M059J (cell line): Measurements from ENCODE around the gene PPP1R13B. TPM values are rescaled to one million over a fixed set of nuclear protein-coding genes. Genes with fewer than 3 reads are reported as not detected.
A peak's percentile ranks its signal among the peaks of the same experiment; 100 is the strongest.
"Not testable (repeated sequence)": the region's sequence is repeated elsewhere in the genome, so short reads cannot be mapped to it uniquely, and the experiment has no call there.

Experiments
- DNase-seq: peaks from one replicate; pipeline ENCODE4 v3.0.0-alpha.2; 2012; ENCODE audit warnings: low read depth
- total RNA-seq: library from RNA; depleted of rRNA; stranded (reverse); fragments of >200 nt; shearing (Covaris generic); gene quantifications from 2 replicates; pipeline ENCODE4 v1.2.3, GENCODE V29; 2014

Gene PPP1R13B
- total RNA-seq, 1 experiment from 2014 or later = 3.1 TPM

- no peak for DNase-seq
These were observed 146.5 kb downstream of the PPP1R13B start for GRCh38 chr14:103700753-103701490.

GRCh38 chr14:103699901-103700752 lies 147.2 kb downstream of the PPP1R13B start:
- no peak for DNase-seq

- no peak for DNase-seq
These were observed 148.1 kb downstream of the PPP1R13B start for GRCh38 chr14:103699261-103699661.

GRCh38 chr14:103698380-103699260 lies 148.8 kb downstream of the PPP1R13B start:
- DNase-seq = no peak

- DNase-seq = no peak
These were observed 149.6 kb downstream of the PPP1R13B start for GRCh38 chr14:103697603-103698379.

- DNase-seq = no peak
These were observed 150.2 kb downstream of the PPP1R13B start for GRCh38 chr14:103697206-103697602.

- DNase-seq = no peak
These were observed 150.8 kb downstream of the PPP1R13B start for GRCh38 chr14:103696466-103697071.

- no peak for DNase-seq
These were observed 151.3 kb downstream of the PPP1R13B start for GRCh38 chr14:103696070-103696402.

- no peak for DNase-seq
These were observed 151.9 kb downstream of the PPP1R13B start for GRCh38 chr14:103695296-103696069.

GRCh38 chr14:103694572-103695026 lies 152.8 kb downstream of the PPP1R13B start:
- no peak for DNase-seq

- DNase-seq = no peak
These were observed 153.9 kb downstream of the PPP1R13B start for GRCh38 chr14:103693515-103693914.

- DNase-seq = no peak
These were observed 154.5 kb downstream of the PPP1R13B start for GRCh38 chr14:103692871-103693270.

GRCh38 chr14:103692159-103692558 lies 155.2 kb downstream of the PPP1R13B start:
- no peak for DNase-seq

- not testable (repeated sequence) for DNase-seq
These were observed 155.7 kb downstream of the PPP1R13B start for GRCh38 chr14:103691655-103692054.

- no peak for DNase-seq
These were observed 157.0 kb downstream of the PPP1R13B start for GRCh38 chr14:103690332-103690731.

GRCh38 chr14:103688906-103689902 lies 158.2 kb downstream of the PPP1R13B start:
- peak; percentile 16 for DNase-seq

- DNase-seq = no peak
These were observed 158.9 kb downstream of the PPP1R13B start for GRCh38 chr14:103688441-103688840.

GRCh38 chr14:103687712-103688111 lies 159.7 kb downstream of the PPP1R13B start:
- DNase-seq = no peak
